ENCODE measurements around the gene MYCBP2. TPM values are rescaled to one million over a fixed set of nuclear protein-coding genes. Genes with fewer than 3 reads are reported as not detected.

The MYCBP2 gene
- total and polyA plus RNA-seq, 2 experiments from 2014 or later = 23.3 to 63.3 TPM

DNA sequence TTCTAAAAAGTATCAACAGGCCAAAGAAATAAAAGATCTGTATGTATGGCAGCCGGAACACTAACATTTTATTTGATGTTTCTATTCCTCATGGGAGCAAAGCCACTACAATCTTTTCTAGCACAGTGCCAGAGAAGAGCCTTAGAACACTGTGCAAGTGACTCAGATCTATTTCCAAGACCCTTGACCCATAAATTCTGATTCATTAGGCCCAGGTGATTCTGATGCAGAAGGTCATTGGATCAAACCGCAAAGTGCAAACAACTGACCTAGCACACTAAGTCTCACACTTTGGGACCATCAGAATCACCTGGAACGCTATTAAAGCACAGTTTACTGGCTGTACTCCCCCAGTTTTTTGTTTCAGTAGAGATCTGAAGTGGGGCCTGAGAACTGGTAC lies 87.6 kb downstream of the MYCBP2 start:
- H3K4me1 ChIP-seq (ENCODE audit: insufficient read depth) = no peaks in the 10 kb centered on the region
- no peaks in the 10 kb centered on the region for H3K9me3 ChIP-seq (ENCODE audit: low read depth)
- no peak for DNase-seq (ENCODE audit: low spot score)
- TF ChIP-seq EZH2 (IDR thresholded peaks at IDR 0.05; ENCODE audit: borderline replicate concordance) = no peak
- TF ChIP-seq EZH2phosphoT487 (IDR thresholded peaks at IDR 0.05; ENCODE audit: low read depth, severe bottlenecking, unreplicated experiment) = no peak
- TF ChIP-seq CTCF (IDR thresholded peaks at IDR 0.05; ENCODE audit: poor library complexity) = no peak
- no peak overlapping the region for H2AFZ ChIP-seq
- no peak overlapping the region for H3K27ac ChIP-seq
- H3K27me3 ChIP-seq = no peaks in the 10 kb centered on the region
- WGBS (ENCODE audit: low lambda C conversion rate, missing lambda C conversion rate) = 95% methylated on average over 3 of the region's 3 CpGs
- no peaks in the 10 kb centered on the region for H3K79me2 ChIP-seq
- H3K4me3 ChIP-seq = no peak overlapping the region
- H3K4me2 ChIP-seq = no peak overlapping the region
- H3K36me3 ChIP-seq (replicated peaks; ENCODE audit: insufficient read depth, low read depth) = no peaks in the 10 kb centered on the region
- H4K20me1 ChIP-seq (ENCODE audit: insufficient read depth, poor library complexity, severe bottlenecking) = no peaks in the 10 kb centered on the region
- no peaks in the 10 kb centered on the region for H3K9me2 ChIP-seq (replicated peaks; ENCODE audit: insufficient read depth)

GRCh38 chr13:77235456-77236022 lies 91.4 kb downstream of the MYCBP2 start:
- Histone ChIP-seq H3K79me2 (no peaks in the 10 kb centered on the region), H3K4me2 (no peak overlapping the region), H3K36me3 (replicated peaks; ENCODE audit: insufficient read depth, low read depth) (no peaks in the 10 kb centered on the region), H3K9me2 (replicated peaks; ENCODE audit: insufficient read depth) (no peaks in the 10 kb centered on the region), H2AFZ (no peak overlapping the region), H3K27me3 (no peaks in the 10 kb centered on the region), H3K27ac (no peak overlapping the region), H3K4me1 (ENCODE audit: insufficient read depth) (no peaks in the 10 kb centered on the region), H3K4me3 (no peak overlapping the region), H4K20me1 (ENCODE audit: insufficient read depth, poor library complexity, severe bottlenecking) (no peaks in the 10 kb centered on the region), H3K9me3 (ENCODE audit: low read depth) (no peaks in the 10 kb centered on the region)
- no peak for TF ChIP-seq CTCF (IDR thresholded peaks at IDR 0.05; ENCODE audit: poor library complexity)
- TF ChIP-seq EZH2 (IDR thresholded peaks at IDR 0.05; ENCODE audit: borderline replicate concordance) = no peak
- no peak for TF ChIP-seq EZH2phosphoT487 (IDR thresholded peaks at IDR 0.05; ENCODE audit: low read depth, severe bottlenecking, unreplicated experiment)
- no peak for DNase-seq (ENCODE audit: low spot score)

DNA sequence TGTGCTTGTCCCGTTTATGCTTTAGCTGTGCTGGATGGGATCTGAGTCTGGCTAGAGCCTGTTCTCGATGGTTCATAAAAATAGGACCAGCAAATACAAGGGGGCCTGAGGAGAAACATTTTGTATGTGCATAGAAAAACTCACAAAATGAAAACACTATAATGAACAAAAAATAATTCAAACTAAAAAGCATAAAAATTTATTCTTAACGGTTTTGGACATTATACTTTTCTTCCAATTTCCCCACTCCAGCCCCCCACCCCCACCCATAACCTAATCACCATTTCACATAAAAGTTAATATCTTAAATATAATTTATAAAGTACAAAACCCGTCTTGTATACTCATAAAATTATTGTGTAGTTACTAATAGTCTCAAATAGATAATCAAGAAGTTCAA lies 93.7 kb downstream of the MYCBP2 start:
- Histone ChIP-seq H3K9me2 (replicated peaks; ENCODE audit: insufficient read depth) (no peaks in the 10 kb centered on the region), H2AFZ (no peak overlapping the region), H3K27ac (no peak overlapping the region), H3K27me3 (no peaks in the 10 kb centered on the region), H3K36me3 (replicated peaks; ENCODE audit: insufficient read depth, low read depth) (no peaks in the 10 kb centered on the region), H3K4me3 (no peak overlapping the region), H3K9me3 (ENCODE audit: low read depth) (no peaks in the 10 kb centered on the region), H3K79me2 (no peaks in the 10 kb centered on the region), H3K4me1 (ENCODE audit: insufficient read depth) (no peaks in the 10 kb centered on the region), H3K4me2 (no peak overlapping the region), H4K20me1 (ENCODE audit: insufficient read depth, poor library complexity, severe bottlenecking) (no peaks in the 10 kb centered on the region)
- WGBS (ENCODE audit: low lambda C conversion rate, missing lambda C conversion rate) = 91% methylated on average over 4 of the region's 4 CpGs
- no peak for DNase-seq (ENCODE audit: low spot score)
- TF ChIP-seq EZH2 (IDR thresholded peaks at IDR 0.05; ENCODE audit: borderline replicate concordance) = no peak
- no peak for TF ChIP-seq EZH2phosphoT487 (IDR thresholded peaks at IDR 0.05; ENCODE audit: low read depth, severe bottlenecking, unreplicated experiment)
- no peak for TF ChIP-seq CTCF (IDR thresholded peaks at IDR 0.05; ENCODE audit: poor library complexity)

DNA sequence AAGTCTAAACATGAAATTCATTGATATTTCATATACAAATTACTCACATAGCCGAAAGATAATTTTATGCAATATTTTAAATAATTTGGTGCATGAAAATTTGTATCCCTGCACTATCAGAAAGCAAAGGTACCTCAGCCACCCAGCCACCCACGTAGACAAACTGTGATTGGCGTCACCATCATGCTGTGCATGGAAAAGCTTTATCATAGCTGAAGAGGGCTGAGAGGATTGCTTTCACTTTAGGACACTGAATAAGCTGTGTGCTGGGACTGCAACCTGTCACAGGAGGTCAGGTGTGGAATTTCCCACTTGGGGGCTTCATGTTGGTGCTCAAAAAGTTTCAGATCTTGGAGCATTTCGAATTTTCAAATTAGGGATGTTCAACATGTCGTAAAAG lies 96.3 kb downstream of the MYCBP2 start:
- no peaks in the 10 kb centered on the region for H3K36me3 ChIP-seq (replicated peaks; ENCODE audit: insufficient read depth, low read depth)
- H3K27me3 ChIP-seq = no peaks in the 10 kb centered on the region
- DNase-seq (ENCODE audit: low spot score) = no peak
- no peak overlapping the region for H3K4me3 ChIP-seq
- H4K20me1 ChIP-seq (ENCODE audit: insufficient read depth, poor library complexity, severe bottlenecking) = no peaks in the 10 kb centered on the region
- WGBS (ENCODE audit: low lambda C conversion rate, missing lambda C conversion rate) = 87% methylated on average over 5 of the region's 5 CpGs
- H3K4me1 ChIP-seq (ENCODE audit: insufficient read depth) = no peaks in the 10 kb centered on the region
- no peak overlapping the region for H3K4me2 ChIP-seq
- TF ChIP-seq EZH2 (IDR thresholded peaks at IDR 0.05; ENCODE audit: borderline replicate concordance) = no peak
- TF ChIP-seq CTCF (IDR thresholded peaks at IDR 0.05; ENCODE audit: poor library complexity) = no peak
- TF ChIP-seq EZH2phosphoT487 (IDR thresholded peaks at IDR 0.05; ENCODE audit: low read depth, severe bottlenecking, unreplicated experiment) = no peak
- H3K79me2 ChIP-seq = no peaks in the 10 kb centered on the region
- no peak overlapping the region for H2AFZ ChIP-seq
- no peaks in the 10 kb centered on the region for H3K9me3 ChIP-seq (ENCODE audit: low read depth)
- H3K9me2 ChIP-seq (replicated peaks; ENCODE audit: insufficient read depth) = no peaks in the 10 kb centered on the region
- no peak overlapping the region for H3K27ac ChIP-seq

Measured in hepatocyte (in vitro differentiated cells).